ENCODE results near the gene SLC6A17.

SLC6A17 gene

DNA sequence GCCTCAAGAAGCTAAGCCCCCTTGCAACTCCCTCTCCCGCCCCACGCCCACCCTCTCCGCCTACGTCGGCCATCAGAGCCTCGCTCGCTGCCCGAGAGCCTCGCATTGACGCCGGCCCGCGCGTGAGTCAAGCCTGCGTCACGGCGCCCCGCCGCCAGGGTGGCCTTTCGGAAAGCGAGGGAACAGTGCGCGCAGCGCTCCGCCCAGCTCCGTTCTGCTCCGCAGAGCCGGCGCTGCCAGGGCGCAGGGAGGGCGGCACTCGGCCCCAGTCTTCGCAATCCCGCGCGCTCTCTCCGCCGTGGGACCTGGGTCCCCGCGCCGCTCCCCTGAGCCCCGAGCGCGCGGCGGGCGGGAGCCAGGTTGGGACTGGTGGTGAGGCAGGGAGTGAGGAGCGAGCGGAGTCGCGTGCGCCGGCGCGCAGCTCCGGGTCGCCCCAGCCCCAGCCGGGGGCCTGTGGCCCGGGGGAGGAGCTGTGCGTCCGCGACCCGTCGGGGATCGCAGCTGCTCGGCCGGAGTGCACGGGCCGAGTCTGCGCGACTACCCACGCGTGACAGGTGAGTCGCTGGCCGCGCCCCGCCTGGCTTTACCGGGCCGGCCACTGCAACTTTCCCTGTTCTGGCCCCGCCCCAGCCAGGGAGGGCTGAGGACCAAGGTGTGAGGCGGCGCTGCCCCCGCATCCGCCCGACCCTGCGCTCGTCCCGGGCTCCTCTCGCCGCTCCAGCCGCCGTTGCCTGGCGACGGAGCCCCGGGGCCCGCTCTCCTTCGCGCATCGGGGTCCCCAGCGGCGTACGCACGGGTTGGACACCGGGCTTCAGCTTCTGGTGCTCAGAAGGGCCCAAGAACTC, at the start of gene SLC6A17:
Gene SLC6A17, plus strand, starts transcription at position 165 of the 845 bp plus-strand sequence. CDS start 16,436 bp downstream, outside the sequence.
- DNase-seq (ENCODE audit: low read depth in 2 of 2): peak in 1 of 2 experiments; percentile 12

DNA sequence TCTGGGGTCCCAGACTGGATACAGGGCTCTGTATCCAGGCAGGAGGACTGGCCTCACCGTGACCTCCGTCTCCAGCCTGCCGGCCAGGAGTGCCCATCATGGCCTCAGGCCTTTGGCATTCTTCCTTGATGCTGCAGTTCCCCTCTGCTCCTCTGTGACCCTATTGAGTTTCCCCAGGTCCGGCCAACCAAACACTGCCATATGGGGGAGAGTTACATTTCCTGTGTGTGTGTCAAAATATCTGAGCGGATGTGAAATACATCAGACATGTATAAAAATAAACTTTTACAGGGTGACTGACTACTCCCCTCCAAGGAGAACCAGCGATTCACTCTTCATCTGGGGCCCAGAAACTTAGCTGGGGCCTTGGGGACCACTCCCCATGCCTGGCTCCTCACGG, 48.2 kb upstream of the SLC6A17 start:
- DNase-seq (ENCODE audit: low read depth in 2 of 2): no peak

DNA sequence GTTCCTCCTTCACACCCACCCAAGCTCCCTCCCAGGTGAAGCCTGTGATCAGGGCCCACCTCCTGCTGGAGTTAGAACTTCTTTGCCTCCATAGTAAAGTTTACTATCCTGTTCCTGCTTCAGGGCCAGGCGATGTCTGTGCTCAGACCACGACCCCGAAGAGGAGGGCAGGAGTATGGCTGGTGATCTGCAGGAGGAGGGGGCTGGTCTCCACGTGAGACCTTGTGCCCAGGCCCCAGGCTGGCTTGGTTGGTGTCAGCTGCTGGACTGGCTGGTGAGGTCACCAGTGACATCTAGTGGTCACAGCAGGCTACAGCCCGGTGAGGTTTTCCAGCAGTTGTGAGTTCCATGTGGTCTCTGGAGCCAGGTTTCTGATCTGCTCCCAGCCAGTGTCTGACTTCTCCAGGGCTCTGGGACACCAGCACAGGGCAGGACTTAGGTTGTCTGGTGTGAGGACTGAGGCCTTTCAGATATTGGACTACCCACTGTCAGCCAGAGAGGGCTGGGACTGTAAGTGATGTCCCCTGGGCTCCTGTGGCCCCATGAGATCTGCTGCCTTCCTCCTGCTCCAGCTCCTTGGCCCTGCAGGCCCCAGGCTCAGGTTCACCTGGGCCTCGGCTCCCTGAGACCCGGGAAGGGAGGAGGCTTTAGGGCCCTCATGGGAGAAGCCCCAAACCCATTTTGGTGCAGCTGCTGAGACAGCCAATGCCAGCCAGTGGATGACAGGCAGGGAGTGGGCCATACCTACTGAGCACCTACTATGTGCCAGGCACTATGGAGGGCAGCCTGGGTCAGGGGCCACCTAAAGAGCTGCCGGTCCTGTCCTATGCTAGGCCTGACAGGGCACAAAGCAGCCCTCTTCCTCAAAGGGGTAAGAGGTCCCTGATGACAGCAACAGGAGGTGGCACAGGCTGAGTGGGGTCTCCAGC, 44.0 kb upstream of the SLC6A17 start:
- peak in 1 of 2 experiments; percentile 15 for DNase-seq (ENCODE audit: low read depth in 2 of 2)

DNA sequence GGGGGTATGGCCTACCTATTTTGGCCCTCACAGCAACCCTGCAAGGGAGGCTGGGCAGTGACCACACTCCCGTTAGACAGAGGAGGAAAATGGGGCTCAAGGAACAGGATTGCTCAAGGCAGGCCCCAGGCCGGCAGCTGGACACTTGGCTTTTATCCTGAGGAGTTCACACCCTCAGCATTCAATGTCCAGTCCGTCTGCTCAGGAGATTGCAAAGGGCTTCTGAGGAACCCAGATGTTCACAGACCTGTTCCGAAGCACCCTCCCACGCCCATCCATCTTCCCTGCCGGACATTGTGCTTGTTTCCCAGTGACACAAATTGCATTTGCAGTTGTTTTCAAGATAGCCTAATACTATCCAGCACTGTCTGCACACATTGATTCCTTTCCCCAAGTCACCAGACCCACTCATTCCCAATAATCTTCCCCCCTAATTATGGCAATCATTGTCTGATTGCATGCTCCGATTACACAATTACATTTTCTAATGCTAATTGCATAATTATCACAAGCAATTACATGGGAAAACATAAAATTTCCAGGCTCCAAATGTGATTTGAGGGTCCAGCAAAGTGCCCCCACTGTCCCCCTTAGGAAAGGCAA, 42.3 kb upstream of the SLC6A17 start:
- no peak for DNase-seq (ENCODE audit: low read depth in 2 of 2)

GRCh38 chr1:110111081-110111480, 39.2 kb upstream of the SLC6A17 start:
- DNase-seq (ENCODE audit: low read depth in 2 of 2): no peak

DNA sequence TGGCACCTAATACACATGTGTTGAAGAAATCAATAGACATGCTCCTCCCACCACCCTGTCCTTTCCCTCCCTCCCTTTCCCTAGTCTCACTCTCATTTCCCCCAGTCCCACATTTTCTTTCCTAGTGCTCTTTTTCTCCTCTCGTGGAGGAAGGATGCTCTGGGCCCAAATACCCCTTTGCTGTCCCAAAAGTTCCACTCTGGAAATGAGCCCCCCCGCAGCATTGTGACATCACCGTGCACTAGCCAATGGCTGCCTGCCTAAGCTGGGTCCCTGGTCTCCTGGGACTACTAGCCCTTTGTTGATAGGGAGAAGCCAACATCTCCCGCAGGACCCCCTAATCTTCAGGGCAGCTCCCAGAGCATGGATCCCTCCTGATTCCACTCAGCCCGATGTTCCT, 38.2 kb upstream of the SLC6A17 start, which contains the start of gene UBL4B:
Gene UBL4B, plus strand, starts transcription at position 301 of the 400 bp plus-strand sequence. Its CDS starts 92 bp downstream, at position 393.
- no peak for DNase-seq (ENCODE audit: low read depth in 2 of 2)

DNA sequence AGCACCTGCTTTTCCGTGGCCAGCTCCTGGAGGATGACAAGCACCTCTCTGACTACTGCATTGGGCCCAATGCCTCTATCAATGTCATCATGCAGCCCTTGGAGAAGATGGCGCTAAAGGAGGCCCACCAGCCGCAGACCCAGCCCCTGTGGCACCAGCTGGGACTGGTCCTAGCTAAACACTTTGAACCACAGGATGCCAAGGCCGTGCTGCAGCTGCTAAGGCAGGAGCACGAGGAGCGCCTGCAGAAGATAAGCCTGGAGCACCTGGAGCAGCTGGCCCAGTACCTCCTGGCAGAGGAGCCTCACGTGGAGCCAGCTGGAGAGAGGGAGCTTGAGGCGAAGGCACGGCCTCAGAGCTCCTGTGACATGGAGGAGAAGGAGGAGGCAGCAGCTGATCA, 37.6 kb upstream of the SLC6A17 start:
- DNase-seq (ENCODE audit: low read depth in 2 of 2): no peak

GRCh38 chr1:110113551-110113950, 36.7 kb upstream of the SLC6A17 start:
- DNase-seq (ENCODE audit: low read depth in 2 of 2): no peak

- no peak for DNase-seq (ENCODE audit: low read depth in 2 of 2)
Observed at GRCh38 chr1:110114173-110114572, 36.1 kb upstream of the SLC6A17 start.

DNA sequence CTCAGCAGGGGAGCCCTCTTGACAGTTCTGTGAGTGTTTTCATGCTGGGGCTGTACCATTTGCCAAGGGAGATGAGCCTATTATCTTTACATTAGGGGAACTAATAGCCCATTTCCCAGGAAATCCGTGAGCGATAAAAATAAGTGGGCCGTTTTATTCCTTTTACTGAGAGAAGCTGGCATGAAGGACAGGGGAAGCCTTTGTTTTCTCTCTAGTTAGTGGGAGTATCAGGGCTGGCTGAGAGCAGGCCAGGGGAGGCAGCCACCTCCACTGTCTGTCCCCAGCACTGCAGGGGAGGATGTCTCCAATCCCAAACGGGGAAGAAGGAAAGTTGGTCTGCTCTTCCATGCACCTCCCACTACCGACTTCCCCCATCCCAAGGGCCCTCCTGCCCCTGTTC, 35.5 kb upstream of the SLC6A17 start:
- DNase-seq (ENCODE audit: low read depth in 2 of 2): no peak

GRCh38 chr1:110118636-110119396, 31.5 kb upstream of the SLC6A17 start:
- no peak for DNase-seq (ENCODE audit: low read depth in 2 of 2)

- no peak for DNase-seq (ENCODE audit: low read depth in 2 of 2)
Observed at GRCh38 chr1:110119843-110120242, 30.5 kb upstream of the SLC6A17 start.

- no peak for DNase-seq (ENCODE audit: low read depth in 2 of 2)
Observed at GRCh38 chr1:110120960-110121561, 29.2 kb upstream of the SLC6A17 start.

GRCh38 chr1:110123224-110123623, 27.1 kb upstream of the SLC6A17 start:
- peak; percentile 10 to 12 for DNase-seq (ENCODE audit: low read depth in 2 of 2)

GRCh38 chr1:110125810-110126209, 24.5 kb upstream of the SLC6A17 start:
- DNase-seq (ENCODE audit: low read depth in 2 of 2): no peak

- DNase-seq (ENCODE audit: low read depth in 2 of 2): no peak
Observed at GRCh38 chr1:110130113-110130591, 20.1 kb upstream of the SLC6A17 start.

- no peak for DNase-seq (ENCODE audit: low read depth in 2 of 2)
Observed at GRCh38 chr1:110130989-110131388, 19.3 kb upstream of the SLC6A17 start.

- DNase-seq (ENCODE audit: low read depth in 2 of 2): no peak
Observed at GRCh38 chr1:110132682-110133081, 17.6 kb upstream of the SLC6A17 start.

- DNase-seq (ENCODE audit: low read depth in 2 of 2): no peak
Observed at GRCh38 chr1:110133436-110133835, 16.9 kb upstream of the SLC6A17 start.

DNA sequence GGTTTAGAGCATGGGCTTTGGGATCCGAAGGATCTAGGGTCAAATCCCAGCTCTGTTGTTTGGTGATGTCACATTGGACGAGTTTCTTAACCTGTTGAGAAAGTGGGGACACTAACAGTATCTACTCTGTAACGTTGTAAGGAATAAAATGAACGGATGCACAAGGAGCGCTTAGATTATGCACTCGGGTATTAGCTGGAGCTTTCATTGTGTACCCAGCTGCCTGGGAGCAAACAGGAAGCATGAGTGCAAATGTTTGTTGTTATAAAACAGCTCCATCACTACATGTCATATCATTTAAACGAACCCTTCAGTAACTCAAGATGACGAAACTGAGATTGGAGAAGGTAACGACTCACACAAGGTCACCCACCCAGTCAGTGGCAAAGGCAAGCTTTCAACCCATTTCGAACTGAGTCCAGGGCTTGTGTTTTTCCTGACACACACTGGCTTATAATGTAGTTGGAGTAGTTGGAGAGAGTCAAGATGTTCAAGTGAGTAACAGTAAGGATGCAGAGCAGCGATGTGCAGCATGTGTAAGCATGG, 16.2 kb upstream of the SLC6A17 start:
- DNase-seq (ENCODE audit: low read depth in 2 of 2): no peak
